HG03103 (cell line): ENCODE measurements around the gene ORAI2.
"Not testable (repeated sequence)": the region's sequence is repeated elsewhere in the genome, so short reads cannot be mapped to it uniquely, and the experiment has no call there.

ENCODE experiments used
- ATAC-seq: cut with Tn5 transposase; IDR thresholded peaks from one replicate; pipeline ENCODE4 v1.9.1; 2021; ENCODE audit warnings: low read depth; ENCODE audit not compliant: unreplicated experiment

The ORAI2 gene

GRCh38 chr7:102445674-102446071 is 12.3 kb downstream of the ORAI2 start:
- no peak for ATAC-seq

- no peak for ATAC-seq
Observed at GRCh38 chr7:102446387-102447156, 13.2 kb downstream of the ORAI2 start.

- no peak for ATAC-seq
Observed at GRCh38 chr7:102447311-102447710, 13.9 kb downstream of the ORAI2 start.

GRCh38 chr7:102449136-102449535 is 15.8 kb downstream of the ORAI2 start:
- no peak for ATAC-seq

- ATAC-seq: no peak
Observed at GRCh38 chr7:102450242-102450641, 16.9 kb downstream of the ORAI2 start.

GRCh38 chr7:102451371-102452054 is 18.1 kb downstream of the ORAI2 start:
- ATAC-seq: no peak

- no peak for ATAC-seq
Observed at GRCh38 chr7:102452451-102452850, 19.1 kb downstream of the ORAI2 start.

- ATAC-seq: no peak
Observed at GRCh38 chr7:102453319-102453718, 19.9 kb downstream of the ORAI2 start.

- ATAC-seq: no peak
Observed at GRCh38 chr7:102454468-102454867, 21.1 kb downstream of the ORAI2 start.

GRCh38 chr7:102454932-102455331 is 21.6 kb downstream of the ORAI2 start:
- ATAC-seq: not testable (repeated sequence)

- ATAC-seq: no peak
Observed at GRCh38 chr7:102455596-102455995, 22.2 kb downstream of the ORAI2 start.

- ATAC-seq: no peak
Observed at GRCh38 chr7:102456327-102456726, 23.0 kb downstream of the ORAI2 start.

- no peak for ATAC-seq
Observed at GRCh38 chr7:102457352-102457924, 24.1 kb downstream of the ORAI2 start.

- no peak for ATAC-seq
Observed at GRCh38 chr7:102459221-102459844, 26.0 kb downstream of the ORAI2 start.

GRCh38 chr7:102460467-102460866 is 27.1 kb downstream of the ORAI2 start:
- no peak for ATAC-seq

GRCh38 chr7:102463841-102464576 is 30.6 kb downstream of the ORAI2 start:
- no peak for ATAC-seq

GRCh38 chr7:102464577-102465280 is 31.4 kb downstream of the ORAI2 start, which contains the start of the genes ALKBH4 and LRWD1:
Gene ALKBH4 (minus strand): TSS chr7:102464863. CDS start chr7:102464836, 27 bp downstream.
Gene LRWD1 (plus strand): TSS chr7:102464984. CDS start chr7:102465081, 97 bp downstream.
- peak; percentile 85 for ATAC-seq

- ATAC-seq: no peak
Observed at GRCh38 chr7:102466097-102466496, 32.7 kb downstream of the ORAI2 start.

GRCh38 chr7:102467581-102468477 is 34.5 kb downstream of the ORAI2 start:
- no peak for ATAC-seq
